NCI-H128 (cell line): ENCODE measurements around the gene KLHL11.
"Not testable (repeated sequence)": the region's sequence is repeated elsewhere in the genome, so short reads cannot be mapped to it uniquely, and the experiment has no call there.

Source experiments
- DNase-seq: peaks from one replicate; lab custom pipeline; 2025; ENCODE audit not compliant: unreplicated experiment; lab: John Stamatoyannopoulos, UW

The KLHL11 gene

GRCh38 chr17:41888332-41888965 lies 23.2 kb upstream of the KLHL11 start:
- DNase-seq = no peak

- DNase-seq = no peak
Observed at GRCh38 chr17:41885733-41886132, 20.5 kb upstream of the KLHL11 start.

- no peak for DNase-seq
Observed at GRCh38 chr17:41882756-41883155, 17.5 kb upstream of the KLHL11 start.

- no peak for DNase-seq
Observed at GRCh38 chr17:41880130-41880529, 14.9 kb upstream of the KLHL11 start.

GRCh38 chr17:41874293-41874670 lies 9.1 kb upstream of the KLHL11 start:
- DNase-seq = not testable (repeated sequence)

GRCh38 chr17:41873559-41874292 lies 8.5 kb upstream of the KLHL11 start:
- DNase-seq = no peak

- DNase-seq = no peak
Observed at GRCh38 chr17:41871789-41872188, 6.6 kb upstream of the KLHL11 start.

- no peak for DNase-seq
Observed at GRCh38 chr17:41870627-41871026, 5.4 kb upstream of the KLHL11 start.

- no peak for DNase-seq
Observed at GRCh38 chr17:41870097-41870496, 4.9 kb upstream of the KLHL11 start.

- no peak for DNase-seq
Observed at GRCh38 chr17:41869426-41869825, 4.2 kb upstream of the KLHL11 start.

- DNase-seq = no peak
Observed at GRCh38 chr17:41868568-41868967, 3.3 kb upstream of the KLHL11 start.

GRCh38 chr17:41865596-41865893 lies 322 bp upstream of the KLHL11 start:
- DNase-seq = no peak

GRCh38 chr17:41864498-41864835 lies 756 bp downstream of the KLHL11 start:
- peak; percentile 4 for DNase-seq

GRCh38 chr17:41863074-41863848 lies 2.0 kb downstream of the KLHL11 start:
- no peak for DNase-seq

- DNase-seq = no peak
Observed at GRCh38 chr17:41860254-41860931, 4.8 kb downstream of the KLHL11 start.

GRCh38 chr17:41851382-41851781 lies 13.8 kb downstream of the KLHL11 start:
- DNase-seq = not testable (repeated sequence)

GRCh38 chr17:41849251-41849990 lies 15.8 kb downstream of the KLHL11 start:
- no peak for DNase-seq

- no peak for DNase-seq
Observed at GRCh38 chr17:41848788-41849187, 16.4 kb downstream of the KLHL11 start.

- DNase-seq = no peak
Observed at GRCh38 chr17:41844971-41845370, 20.3 kb downstream of the KLHL11 start.

GRCh38 chr17:41840781-41841180 lies 24.4 kb downstream of the KLHL11 start:
- not testable (repeated sequence) for DNase-seq

- not testable (repeated sequence) for DNase-seq
Observed at GRCh38 chr17:41839448-41839847, 25.8 kb downstream of the KLHL11 start.
